Left renal pelvis (tissue), 4 donors: Measurements from ENCODE around the gene CTH. TPM values are rescaled to one million over a fixed set of nuclear protein-coding genes. Genes with fewer than 3 reads are reported as not detected.

ENCODE experiments used
- polyA plus RNA-seq, 4 donors: library from polyadenylated mRNA; unstranded; fragments of 120-200 nt; gene quantifications; one replicate each; pipeline ENCODE4 v1.2.1, GENCODE V29; 2013; ENCODE audit not compliant: insufficient read length in 4 of 4

CTH gene
- polyA plus RNA-seq, 4 donors, result 4.1 to 15.3 (median 13.0) TPM

Other genes starting within 250 kb of the CTH start
- gene LRRC40, start 205.7 kb upstream of the CTH start, polyA plus RNA-seq, result 10 to 100 TPM; 24.3 to 41.2 (median 27.7) TPM
- gene SRSF11, start 189.9 kb upstream of the CTH start, polyA plus RNA-seq, result 100 to 1,000 TPM; 257 to 458 (median 336) TPM
- 10 to 100 TPM; 27.7 to 40.4 (median 29.1) TPM for gene ANKRD13C, start 56.5 kb upstream of the CTH start, polyA plus RNA-seq